RPMI8226 (cell line): ENCODE data around the gene CYTH3.
A peak's percentile ranks its signal among the peaks of the same experiment; 100 is the strongest.
"Not testable (repeated sequence)": the region's sequence is repeated elsewhere in the genome, so short reads cannot be mapped to it uniquely, and the experiment has no call there.

Experiments
- DNase-seq: peaks from one replicate; pipeline ENCODE4 v3.0.0-alpha.2; 2015

The CYTH3 gene

DNA sequence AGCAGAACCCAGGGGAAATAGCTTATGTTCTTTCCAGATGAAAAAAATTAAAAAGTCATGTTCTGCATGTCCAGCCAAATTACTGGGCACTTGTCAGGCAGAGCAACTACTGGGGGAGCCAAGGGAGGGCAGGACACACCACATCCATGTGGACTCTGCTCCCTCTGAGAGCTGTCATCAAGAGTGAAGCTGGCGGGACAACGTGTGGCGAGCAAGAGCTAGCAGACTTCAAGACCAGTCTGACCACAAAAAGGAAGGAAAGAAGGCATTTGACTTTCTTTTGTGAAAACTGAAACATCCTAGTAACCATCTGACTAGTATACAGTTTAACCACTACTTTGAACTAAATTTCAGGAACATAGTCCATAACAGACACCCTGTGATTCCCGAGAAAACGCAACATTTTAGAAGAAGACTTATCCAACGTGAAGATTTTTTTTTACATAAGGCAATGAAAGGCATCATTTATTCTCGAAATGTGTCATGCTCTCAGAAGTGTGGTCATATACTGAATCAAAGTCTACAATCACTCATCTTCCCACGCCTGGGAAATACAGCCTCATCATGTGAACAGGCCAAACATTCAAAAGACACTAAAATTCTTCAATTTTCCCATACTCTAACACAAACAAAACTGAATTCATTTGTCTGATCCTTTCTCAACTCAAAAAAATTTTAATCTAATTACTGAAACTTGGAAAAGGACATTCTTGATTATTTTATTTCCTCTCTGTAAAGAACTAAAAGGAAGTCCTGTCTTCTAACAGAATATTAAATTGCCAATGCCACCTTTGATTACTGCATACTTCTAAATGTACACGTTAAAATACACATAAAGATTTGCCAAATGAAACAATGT lies 15.5 kb downstream of the CYTH3 start:
- no peak for DNase-seq

DNA sequence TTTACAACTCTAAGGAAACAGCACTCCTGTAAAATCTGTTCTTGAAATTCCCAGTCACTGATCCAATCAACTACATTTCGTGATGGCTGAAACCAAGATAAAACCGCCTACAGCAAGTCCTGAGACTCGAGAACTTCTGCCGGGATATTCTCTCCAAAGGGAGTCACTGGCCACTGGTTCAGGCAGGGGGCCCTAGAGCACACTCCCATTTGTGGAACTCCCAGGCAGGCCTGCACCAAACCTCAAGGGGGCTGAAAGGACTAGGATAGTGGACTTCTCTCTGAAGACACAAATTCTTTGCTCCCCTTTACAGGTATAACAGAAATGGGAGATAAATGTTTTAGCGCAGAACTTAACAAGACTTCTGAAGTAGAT lies 16.3 kb downstream of the CYTH3 start:
- DNase-seq: no peak

DNA sequence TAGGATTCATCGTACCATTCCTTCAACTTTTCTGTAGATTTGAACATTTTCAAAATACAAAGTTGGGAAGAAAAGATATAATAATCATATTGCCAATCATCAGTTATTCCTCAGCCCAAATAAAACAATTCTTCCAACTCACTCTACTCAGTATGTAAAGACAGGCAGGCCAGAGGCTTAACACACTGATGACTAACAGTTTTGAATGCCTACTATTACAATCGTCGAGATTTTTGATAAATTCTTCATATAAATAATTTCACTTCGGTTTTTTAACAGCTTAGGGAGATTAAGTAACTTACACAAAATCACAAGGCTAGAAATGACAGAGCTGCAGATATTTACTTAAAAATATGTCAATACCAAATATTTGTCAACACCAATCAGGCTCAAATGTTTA lies 17.6 kb downstream of the CYTH3 start:
- DNase-seq: no peak

DNA sequence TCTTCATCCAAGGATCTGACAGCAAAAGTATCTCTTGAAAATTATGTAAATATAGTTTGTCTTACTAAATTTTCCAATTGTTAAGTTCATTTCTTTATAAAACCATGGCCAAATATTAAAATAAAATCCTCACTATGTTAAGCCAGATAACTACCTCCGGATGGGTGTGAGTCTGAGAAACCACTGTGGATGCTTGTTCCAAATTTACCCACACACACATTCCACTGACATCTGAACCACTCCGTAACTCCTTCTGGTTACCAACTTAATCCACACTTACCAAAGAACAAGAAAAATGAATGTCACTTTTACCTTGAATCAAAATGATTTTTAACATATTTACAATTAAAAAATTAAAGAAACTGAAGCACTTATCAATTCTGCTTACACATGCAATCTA lies 19.7 kb downstream of the CYTH3 start:
- DNase-seq: no peak

DNA sequence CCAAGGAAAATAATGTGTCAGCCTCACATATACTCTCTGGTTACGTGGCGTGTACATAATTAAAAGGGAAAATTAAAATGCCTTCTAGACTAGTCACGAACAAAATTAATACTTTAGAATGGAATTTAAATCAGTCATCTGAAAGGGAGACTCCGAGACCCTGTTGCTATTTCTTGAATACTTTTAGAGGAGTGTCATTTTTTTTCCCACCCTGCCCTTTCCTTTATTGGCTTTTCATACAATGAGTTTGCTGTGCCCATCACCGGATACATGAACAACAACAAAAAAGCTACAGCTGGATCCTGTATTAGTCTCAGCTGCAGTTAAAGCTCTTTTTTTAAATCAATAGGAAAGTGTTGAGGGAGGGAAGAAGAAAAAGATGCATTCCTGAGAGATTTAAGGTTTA lies 20.1 kb downstream of the CYTH3 start:
- no peak for DNase-seq

DNA sequence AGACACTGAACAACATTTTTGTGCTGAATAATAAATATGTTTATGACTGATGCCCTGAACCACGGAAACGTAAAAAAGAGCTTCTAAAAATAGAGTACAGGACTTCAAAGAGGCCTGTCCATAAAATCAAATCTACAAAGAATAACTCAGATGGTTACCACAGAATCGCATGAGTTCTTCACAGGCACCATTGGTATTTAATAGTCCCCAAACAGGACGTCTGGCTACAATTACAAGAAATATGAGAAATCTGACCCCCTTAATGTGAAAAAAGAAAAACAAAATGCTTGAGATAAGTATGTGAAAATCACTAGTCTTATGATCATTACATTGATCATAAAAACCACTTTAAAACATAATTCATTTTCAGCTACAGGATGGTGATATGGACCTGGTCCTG lies 20.8 kb downstream of the CYTH3 start:
- no peak for DNase-seq

DNA sequence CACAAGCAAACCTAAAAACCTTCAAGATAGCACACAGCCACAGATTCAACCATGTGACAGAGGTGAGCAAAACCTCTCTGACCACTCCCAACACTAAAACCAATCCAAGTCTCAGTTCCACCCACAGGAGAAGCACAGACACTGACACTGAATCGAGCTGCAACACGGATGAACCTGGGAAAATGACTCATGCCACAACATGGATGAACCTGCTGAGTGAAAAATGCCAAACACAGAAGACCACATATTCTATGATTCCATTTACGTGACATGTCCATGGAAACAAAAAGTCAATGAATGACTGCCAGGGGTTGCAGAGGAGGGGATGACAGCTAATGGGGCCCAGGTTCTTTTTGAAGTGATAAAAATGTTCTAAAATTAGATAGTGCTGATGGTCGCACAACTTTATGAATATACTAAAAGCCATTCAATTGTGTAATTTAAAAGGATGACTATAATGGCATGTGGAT lies 22.0 kb downstream of the CYTH3 start:
- peak; percentile 31 for DNase-seq

DNA sequence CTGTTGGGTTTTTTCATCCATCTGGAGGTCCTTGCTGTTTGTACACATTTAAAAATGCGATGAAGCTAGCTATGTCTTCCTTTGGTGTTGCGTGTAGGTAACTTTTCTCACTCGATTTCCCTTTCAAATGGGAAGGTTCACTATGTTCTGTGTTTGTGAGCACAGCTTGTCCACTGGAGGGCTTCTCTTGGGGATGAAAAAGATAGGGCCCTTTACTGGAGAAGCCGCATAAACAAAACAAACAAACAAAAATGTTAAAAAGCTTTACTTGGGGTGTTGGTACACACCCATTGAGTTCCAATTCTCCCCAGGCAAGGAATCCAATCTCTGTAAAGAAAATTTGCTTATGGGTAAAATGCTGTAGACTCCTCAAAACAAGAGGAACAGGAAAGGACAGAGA lies 23.4 kb downstream of the CYTH3 start:
- no peak for DNase-seq

DNA sequence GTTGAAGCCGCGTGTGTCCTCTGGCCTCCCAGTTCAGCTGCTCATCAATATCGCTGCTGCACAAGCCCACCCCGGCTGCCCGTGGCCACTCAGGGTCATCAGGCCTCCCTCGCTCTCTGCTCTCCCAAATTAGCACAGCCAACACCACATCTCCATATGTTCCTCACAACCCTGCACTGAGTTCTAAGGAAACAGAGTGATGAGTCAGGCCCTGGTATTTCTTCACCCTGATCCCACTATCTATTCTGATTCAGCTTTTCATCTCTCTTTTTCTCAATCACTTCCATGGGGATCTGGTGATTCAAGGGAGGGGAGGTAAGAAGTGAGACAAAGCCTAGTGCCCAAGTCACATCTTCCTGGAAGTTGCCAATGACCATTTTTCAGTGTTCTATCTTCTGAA lies 23.8 kb downstream of the CYTH3 start:
- no peak for DNase-seq

DNA sequence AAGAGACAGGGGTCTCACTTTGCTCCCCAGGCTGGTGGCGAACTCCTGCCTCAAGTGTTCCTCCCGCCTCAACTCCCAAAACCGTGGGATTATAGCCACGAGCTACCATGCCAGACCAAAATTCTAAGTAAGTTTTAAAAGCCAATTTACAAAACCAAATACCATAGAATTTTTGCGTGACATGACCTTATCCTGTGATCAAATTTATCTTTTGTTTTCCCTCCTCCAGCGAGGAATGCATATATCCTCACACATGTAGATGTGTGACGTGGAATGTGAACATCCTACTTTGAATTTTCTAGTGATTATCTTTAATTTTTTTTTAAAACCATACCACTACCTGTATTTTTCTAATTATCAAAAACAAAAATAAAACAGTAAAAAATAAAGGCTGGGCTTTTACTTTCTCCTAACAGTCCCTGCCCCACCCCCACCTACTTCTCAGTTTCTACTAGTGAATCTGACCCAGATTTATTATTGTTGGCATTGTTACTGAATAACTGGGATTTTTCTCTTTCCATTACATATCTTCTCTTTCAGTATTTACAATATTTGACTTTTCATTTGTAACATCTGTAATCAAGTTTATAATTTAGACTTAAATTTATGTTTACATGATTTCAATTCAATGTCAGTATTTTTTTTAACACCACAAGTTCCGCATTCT lies 26.0 kb downstream of the CYTH3 start:
- no peak for DNase-seq

DNA sequence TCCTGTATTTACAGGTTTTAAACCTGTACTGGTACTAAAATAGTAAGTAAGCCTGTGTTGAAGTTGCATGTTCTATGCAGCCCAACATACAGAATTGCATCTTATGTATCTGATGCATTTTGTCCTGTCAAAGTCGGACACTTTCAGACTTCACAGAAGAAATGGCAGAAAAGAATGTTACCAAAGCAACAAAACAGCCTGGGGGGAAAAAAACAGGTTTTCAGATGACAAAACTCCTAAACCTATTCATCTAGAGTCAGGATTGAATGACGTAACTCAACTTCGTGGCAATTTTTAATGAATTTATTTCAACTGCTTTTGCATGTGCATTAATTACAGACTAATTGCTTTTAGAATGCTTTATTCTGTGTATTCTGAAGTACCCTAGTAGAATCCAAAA lies 28.4 kb downstream of the CYTH3 start:
- no peak for DNase-seq

DNA sequence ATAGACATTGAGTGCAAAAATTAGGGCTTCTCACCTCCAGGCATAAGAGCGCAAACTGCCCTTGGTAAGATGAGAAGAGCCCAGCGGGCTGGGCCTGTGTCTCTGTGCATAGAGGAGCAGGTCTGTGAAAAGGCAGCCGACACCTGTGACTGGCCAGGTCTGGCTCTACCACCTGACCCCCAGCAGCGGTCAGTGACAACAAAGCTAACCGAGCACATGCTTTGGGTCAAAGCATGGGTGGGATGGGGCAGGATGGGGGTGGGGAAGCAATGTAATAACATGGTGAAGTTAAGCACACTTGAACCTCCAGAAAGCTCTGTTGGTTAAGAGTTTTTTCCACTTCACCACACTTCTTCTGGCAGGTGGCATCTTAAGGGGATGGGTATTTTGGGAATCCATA lies 29.3 kb downstream of the CYTH3 start:
- peak; percentile 25 for DNase-seq

DNA sequence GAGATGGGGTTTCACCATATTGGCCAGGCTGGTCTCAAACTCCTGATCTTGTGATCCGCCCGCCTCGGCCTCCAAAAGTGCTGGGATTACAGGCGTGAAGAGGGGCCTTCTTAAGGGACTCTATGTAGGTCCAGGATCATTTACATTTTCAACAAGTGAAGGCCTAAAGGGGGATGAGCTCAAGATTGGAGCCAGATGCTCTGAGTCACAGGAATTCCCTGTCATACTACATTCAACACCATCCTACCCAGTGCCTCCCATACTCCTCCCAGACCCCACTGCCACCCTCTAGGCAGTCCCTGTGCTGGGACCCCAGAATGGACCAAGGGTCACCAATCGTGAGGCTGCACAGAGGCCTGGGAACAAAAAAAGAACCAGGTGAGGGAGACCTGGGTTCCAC lies 29.9 kb downstream of the CYTH3 start:
- DNase-seq: no peak

DNA sequence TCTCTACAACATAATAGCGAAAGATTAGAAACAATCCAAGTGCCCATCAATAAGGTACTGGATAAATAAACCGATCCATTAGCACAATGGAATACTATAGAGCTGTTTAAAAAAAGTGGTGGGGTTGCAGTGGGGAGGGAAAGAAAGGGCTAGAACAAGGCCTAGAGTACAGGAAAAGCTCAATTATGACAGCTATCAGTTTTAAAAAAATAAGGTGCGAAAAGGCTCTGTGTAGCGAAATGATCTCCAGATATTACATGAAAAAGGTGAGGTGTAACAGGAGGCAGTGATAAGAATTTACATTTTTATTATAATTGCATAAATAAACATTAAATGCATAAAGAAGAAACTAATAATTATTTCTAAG lies 30.8 kb downstream of the CYTH3 start:
- DNase-seq: no peak

DNA sequence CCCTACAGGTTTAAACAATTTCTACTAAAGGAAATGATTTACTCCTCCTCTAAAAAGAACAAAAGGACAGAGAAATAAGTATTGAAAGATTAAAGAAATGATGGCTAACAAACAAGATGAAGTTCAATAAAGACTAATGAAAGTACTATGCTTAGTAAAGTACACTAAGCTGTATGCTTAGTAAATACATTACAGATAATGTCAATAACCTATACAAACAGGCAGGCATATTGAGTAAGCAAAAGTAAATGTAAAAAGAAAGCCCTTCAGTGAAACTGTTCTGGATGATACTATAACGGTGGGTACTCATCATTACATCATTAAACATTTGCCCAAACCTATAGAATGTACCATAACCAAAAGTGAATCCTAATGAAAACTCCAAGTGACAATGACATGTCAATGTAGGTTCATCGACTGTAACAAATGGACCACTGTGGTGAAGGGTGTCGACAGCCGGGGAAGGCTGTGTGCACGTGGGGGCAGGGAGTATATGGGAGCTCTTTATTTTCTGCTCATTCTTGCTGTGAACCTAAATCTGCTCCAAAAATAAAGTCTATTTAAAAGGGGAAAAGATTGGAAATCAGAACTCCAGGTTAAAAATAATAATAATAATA lies 34.0 kb downstream of the CYTH3 start:
- no peak for DNase-seq

DNA sequence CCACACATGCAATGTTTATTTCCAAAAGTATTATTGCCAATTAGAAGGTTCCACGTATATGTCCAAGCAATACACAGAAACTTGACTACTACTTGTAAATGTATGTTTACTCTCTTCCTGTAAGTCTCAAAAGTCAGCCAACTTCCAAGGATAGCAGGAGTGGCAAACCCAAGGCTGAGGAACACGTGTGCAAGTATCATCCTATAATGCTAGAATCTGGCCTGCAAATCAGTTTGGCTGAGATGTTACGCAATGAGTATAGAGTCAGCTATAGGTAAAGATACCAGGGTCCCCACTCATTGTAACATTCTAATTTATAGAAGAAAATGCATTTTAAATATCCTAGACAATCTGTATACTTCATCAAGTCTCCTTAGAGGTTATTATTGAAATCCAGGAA lies 34.7 kb downstream of the CYTH3 start:
- DNase-seq: no peak

DNA sequence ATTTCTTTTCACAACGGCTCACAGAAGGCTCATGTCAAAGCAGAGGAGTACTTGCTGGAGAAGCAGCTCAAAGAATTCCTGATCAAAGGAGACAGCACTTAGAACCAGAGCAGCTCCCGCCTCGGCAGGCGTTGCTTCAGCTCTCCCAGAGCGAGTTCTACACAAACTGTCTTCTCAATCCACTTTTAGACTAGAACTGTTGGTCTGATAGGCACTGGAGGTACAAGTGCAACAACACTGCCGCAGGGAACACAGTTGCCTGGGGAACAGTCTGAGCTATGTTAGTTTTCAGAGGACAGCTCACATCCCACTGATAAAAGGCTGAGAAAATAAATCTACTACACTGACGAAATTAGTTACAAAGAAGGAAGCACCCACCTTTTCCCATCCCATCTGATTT lies 35.4 kb downstream of the CYTH3 start:
- DNase-seq: no peak

DNA sequence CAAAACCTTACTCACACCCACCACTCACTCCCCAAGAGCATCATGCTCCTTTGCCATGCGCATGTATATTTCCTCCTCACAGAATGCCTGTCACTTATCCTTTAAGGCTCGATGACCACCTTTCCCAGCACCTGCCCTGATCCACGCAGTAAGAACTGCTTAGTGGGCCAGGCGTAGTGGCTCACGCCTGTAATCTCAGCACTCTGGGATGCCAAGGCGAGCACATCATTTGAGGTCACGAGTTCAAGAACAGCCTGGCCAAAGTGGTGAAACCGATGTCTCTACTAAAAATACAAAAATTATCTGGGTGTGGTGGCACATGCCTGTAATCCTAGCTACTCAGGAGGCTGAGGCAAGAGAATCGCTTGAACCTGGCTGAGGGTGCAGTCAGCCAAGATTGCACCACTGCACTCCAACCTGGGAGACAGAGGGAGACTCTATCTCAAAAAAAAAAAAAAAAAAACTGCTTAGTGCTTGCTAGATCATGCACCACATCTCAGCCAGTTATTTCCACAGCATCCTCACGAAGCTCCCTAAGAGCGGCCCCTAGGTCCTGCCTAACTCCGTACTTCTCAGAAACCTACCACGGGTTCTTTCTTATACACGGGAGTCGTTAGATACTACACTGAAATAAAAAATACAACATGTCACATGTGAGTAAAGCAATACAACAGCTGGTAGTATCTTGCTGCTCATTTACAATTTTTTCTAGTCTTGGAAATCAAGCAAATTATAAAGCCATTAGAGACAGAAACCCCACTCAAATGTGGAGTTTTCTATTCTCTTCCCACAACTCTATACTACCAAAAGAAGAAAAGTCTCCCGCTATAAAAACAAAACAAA lies 37.2 kb downstream of the CYTH3 start:
- DNase-seq: no peak

DNA sequence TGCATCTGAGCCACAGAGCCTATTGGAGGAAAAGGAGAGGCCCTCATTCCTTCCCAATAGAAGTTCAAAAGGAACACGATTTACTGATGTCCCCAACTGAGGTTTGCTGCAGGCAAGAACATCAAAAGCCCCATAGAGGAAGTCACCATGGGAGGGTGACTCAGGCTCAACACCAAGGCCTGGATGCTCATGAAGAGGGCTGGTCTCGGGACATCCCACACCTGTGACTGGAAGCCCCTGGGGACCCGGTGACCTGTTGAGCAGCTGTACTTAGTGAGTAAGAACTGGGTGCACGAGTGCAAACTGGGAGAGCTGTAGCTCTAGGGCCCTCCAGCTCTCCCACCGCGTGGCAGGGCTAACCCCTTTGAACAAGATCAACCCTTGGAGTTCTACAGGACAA lies 38.0 kb downstream of the CYTH3 start:
- no peak for DNase-seq

DNA sequence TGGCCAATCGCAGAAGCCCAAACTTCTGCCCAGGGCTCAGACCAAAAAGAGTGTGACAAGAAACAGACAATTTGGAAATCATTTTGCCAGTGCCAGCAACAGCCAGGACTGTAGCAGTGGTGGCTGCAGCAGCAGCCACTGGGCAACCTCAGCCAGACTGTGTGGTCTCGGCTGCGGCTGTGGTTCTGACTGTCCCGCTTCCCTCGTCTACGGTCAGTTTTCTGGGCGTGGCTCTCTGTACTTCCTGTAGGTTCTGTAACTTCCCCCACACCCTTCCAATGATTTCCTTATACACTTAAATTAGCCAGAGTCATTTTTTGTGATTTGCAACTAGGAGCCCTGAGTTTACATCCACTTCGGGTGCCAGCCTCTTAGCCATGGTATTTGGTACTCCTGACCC lies 39.9 kb downstream of the CYTH3 start:
- DNase-seq: no peak

DNA sequence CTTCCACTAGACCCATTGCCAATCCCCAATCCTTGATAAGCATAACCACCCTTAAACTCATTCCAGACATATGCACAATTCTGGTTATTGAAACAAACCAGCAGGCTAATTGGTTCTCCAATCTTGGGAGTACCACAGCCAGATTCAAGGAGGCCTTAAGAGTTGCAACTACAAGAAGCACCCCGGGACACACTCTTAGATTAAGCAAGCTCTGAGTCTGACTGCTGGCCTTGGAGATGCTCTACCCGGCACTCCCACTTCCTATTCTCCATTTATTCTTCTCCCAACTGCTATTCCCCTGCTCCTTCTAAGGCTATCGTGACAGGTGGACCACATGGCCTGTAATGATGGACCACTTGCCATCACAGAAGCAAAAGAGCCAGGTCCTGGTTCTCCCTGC lies 40.3 kb downstream of the CYTH3 start:
- DNase-seq: no peak

DNA sequence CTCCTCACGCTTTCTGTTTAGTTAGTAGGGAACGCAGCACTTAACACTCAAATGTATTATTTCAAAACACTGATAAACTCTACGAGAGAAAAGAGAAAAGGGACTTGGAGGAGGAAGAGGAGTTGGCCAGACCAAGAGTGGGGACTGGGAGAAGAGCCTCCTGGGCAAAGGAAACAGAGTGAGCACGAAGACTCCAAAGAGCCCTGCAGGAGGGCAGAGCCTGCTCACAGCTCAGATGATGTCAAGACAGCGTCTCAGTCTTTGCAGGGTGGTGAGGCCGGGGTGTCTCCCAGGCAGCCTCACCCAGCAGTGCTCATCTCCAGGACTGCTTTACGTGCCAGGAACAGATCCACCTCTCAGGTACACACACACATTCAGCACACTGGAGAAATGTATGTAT lies 41.2 kb downstream of the CYTH3 start:
- DNase-seq: no peak

DNA sequence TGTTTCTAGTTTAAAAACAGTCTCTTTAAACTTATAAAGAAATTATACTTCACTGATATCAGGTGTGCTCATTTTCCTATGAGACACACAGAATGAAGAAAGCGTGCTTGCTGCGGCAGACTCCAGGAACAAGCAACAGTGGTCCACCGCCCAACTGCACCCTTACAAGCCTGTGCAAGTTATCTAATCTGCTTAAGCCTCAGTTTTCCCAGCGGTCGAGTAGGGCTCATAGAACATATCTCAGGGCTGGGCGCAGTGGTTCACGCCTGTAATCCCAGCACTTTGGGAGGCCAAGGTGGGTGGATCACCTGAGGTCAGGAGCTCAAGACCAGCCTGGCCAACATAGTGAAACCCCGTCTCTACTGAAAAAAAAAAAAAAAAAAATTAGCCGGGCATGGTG lies 43.1 kb downstream of the CYTH3 start:
- not testable (repeated sequence) for DNase-seq
